WTC11 (cell line): ENCODE measurements around the gene ZNF629.

Experiments
- CDX4 ChIP-seq: fragments of 250-450 bp; sonication (Bioruptor Pico); IDR thresholded peaks from 2 replicates; pipeline ENCODE4 v1.9.0; 2021; ENCODE audit warnings: moderate library complexity, mild to moderate bottlenecking, inconsistent platforms, borderline replicate concordance
- CTCF ChIP-seq: fragments of 200-600 bp; IDR thresholded peaks from 2 replicates; pipeline ENCODE4 v1.8.0; 2022; ENCODE audit warnings: antibody characterized with exemption
- JUN ChIP-seq: sonication (generic); formaldehyde crosslinking; IDR thresholded peaks from 2 replicates; pipeline ENCODE4 v1.8.0; 2023; ENCODE audit warnings: mild to moderate bottlenecking, missing genetic modification reagents
- MLX ChIP-seq: sonication (generic); formaldehyde crosslinking; IDR thresholded peaks from 2 replicates; pipeline ENCODE4 v1.8.1; 2023; ENCODE audit warnings: mild to moderate bottlenecking, missing genetic modification reagents, moderate library complexity

GRCh38 chr16:30805056-30805369 is 18.0 kb upstream of the ZNF629 start:
- TF ChIP-seq MLX (CRISPR knock-in tag): no peak
- no peak for TF ChIP-seq CTCF
- no peak for TF ChIP-seq CDX4
- TF ChIP-seq JUN (CRISPR knock-in tag): no peak
